ENCODE data around the gene SMIM24. TPM values are rescaled to one million over a fixed set of nuclear protein-coding genes. Genes with fewer than 3 reads are reported as not detected.
A peak's percentile ranks its signal among the peaks of the same experiment; 100 is the strongest.

Gene SMIM24
- total and polyA plus RNA-seq, 9 of the 15 experiments (the other 6 are each of a cell fraction or from before 2014, with no cell fraction given), result 0.45 to 12.3 (median 1.4) TPM; not detected in 1

GRCh38 chr19:3521104-3521445 is 40.8 kb upstream of the SMIM24 start (continued):
- no peak for TF ChIP-seq CEBPG (CRISPR knock-in tag; IDR thresholded peaks at IDR 0.05)
- TF ChIP-seq CEBPG (tag; conservative IDR thresholded peaks at IDR 0.05 in 1 of 2, IDR thresholded peaks at IDR 0.05 in 1 of 2), result no peak
- 0 out of 2 replicates have a peak, but pooled peaks have one; percentile 9 for TF ChIP-seq SUPT5H (IDR thresholded peaks at IDR 0.05)
- TF ChIP-seq, protein P1, sequence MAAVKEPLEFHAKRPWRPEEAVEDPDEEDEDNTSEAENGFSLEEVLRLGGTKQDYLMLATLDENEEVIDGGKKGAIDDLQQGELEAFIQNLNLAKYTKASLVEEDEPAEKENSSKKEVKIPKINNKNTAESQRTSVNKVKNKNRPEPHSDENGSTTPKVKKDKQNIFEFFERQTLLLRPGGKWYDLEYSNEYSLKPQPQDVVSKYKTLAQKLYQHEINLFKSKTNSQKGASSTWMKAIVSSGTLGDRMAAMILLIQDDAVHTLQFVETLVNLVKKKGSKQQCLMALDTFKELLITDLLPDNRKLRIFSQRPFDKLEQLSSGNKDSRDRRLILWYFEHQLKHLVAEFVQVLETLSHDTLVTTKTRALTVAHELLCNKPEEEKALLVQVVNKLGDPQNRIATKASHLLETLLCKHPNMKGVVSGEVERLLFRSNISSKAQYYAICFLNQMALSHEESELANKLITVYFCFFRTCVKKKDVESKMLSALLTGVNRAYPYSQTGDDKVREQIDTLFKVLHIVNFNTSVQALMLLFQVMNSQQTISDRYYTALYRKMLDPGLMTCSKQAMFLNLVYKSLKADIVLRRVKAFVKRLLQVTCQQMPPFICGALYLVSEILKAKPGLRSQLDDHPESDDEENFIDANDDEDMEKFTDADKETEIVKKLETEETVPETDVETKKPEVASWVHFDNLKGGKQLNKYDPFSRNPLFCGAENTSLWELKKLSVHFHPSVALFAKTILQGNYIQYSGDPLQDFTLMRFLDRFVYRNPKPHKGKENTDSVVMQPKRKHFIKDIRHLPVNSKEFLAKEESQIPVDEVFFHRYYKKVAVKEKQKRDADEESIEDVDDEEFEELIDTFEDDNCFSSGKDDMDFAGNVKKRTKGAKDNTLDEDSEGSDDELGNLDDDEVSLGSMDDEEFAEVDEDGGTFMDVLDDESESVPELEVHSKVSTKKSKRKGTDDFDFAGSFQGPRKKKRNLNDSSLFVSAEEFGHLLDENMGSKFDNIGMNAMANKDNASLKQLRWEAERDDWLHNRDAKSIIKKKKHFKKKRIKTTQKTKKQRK (IDR thresholded peaks at IDR 0.05; ENCODE audit: borderline replicate concordance, low read depth, low read length), result no peak
- TF ChIP-seq BDP1 (IDR thresholded peaks at IDR 0.05; ENCODE audit: insufficient read depth, insufficient read length), result no peak
- no peak for TF ChIP-seq ZNF785 (CRISPR knock-in tag; IDR thresholded peaks at IDR 0.05)
- peak; percentile 25; the same call in 1 of the 2 replicates for TF ChIP-seq NCOR1 (IDR thresholded peaks at IDR 0.05)
- no peak for TF ChIP-seq RB1 (IDR thresholded peaks at IDR 0.05; ENCODE audit: low read depth)
- TF ChIP-seq ZNF507 (tag; conservative IDR thresholded peaks at IDR 0.05), result no peak
- no peak for TF ChIP-seq THAP7 (CRISPR knock-in tag; IDR thresholded peaks at IDR 0.05)
- TF ChIP-seq CHCHD3 (CRISPR knock-in tag; IDR thresholded peaks at IDR 0.05), result no peak
- TF ChIP-seq HLTF (IDR thresholded peaks at IDR 0.05), result no peak
- no peak for TF ChIP-seq ZSCAN32 (CRISPR knock-in tag; IDR thresholded peaks at IDR 0.05)
- no peak for TF ChIP-seq YBX1 (IDR thresholded peaks at IDR 0.05)
- TF ChIP-seq, protein P2, sequence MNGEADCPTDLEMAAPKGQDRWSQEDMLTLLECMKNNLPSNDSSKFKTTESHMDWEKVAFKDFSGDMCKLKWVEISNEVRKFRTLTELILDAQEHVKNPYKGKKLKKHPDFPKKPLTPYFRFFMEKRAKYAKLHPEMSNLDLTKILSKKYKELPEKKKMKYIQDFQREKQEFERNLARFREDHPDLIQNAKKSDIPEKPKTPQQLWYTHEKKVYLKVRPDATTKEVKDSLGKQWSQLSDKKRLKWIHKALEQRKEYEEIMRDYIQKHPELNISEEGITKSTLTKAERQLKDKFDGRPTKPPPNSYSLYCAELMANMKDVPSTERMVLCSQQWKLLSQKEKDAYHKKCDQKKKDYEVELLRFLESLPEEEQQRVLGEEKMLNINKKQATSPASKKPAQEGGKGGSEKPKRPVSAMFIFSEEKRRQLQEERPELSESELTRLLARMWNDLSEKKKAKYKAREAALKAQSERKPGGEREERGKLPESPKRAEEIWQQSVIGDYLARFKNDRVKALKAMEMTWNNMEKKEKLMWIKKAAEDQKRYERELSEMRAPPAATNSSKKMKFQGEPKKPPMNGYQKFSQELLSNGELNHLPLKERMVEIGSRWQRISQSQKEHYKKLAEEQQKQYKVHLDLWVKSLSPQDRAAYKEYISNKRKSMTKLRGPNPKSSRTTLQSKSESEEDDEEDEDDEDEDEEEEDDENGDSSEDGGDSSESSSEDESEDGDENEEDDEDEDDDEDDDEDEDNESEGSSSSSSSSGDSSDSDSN (IDR thresholded peaks at IDR 0.05; ENCODE audit: borderline replicate concordance in 1 of 2, low read depth in 2 of 2, low read length in 2 of 2), result no peak
